Measurements from ENCODE around the gene DYRK2. TPM values are rescaled to one million over a fixed set of nuclear protein-coding genes. Genes with fewer than 3 reads are reported as not detected.

The DYRK2 gene
- total RNA-seq, 4 donors from 2014 or later, result 14.1 to 25.7 (median 15.9) TPM

GRCh38 chr12:67704071-67704470 is 55.5 kb downstream of the DYRK2 start:
- Histone ChIP-seq H3K4me3 (no peak overlapping the region), H3K36me3 (no peaks in the 10 kb centered on the region), H3K9me3 (no peaks in the 10 kb centered on the region), H3K4me1 (peaks cover 20 to 25% of the 10 kb centered on the region in 2 donors), H3K27me3 (no peaks in the 10 kb centered on the region), H3K27ac (no peak overlapping the region)
- TF ChIP-seq CTCF (IDR thresholded peaks at IDR 0.05 in 4 of 5, conservative IDR thresholded peaks at IDR 0.05 in 1 of 5), result no peak
- no peak for TF ChIP-seq POLR2A (IDR thresholded peaks at IDR 0.05)
- DNase-seq, result no peak
- intact Hi-C loops (cut with DNase I; ENCODE audit: low total_unique reads) (no loop called here), in situ Hi-C loops (cut with MboI; ENCODE audit: low sequenced_read_pairs in 4 of 4) (no loop called here)
- ATAC-seq, result no peak

- intact Hi-C loops (cut with DNase I; ENCODE audit: low total_unique reads) (no loop called here), in situ Hi-C loops (cut with MboI; ENCODE audit: low sequenced_read_pairs in 4 of 4) (no loop called here)
- Histone ChIP-seq H3K9me3 (no peaks in the 10 kb centered on the region), H3K27me3 (no peaks in the 10 kb centered on the region), H3K27ac (peak overlapping the region; percentile 13 to 56 (median 28)), H3K36me3 (no peaks in the 10 kb centered on the region), H3K4me1 (peaks cover 20 to 25% of the 10 kb centered on the region in 2 donors), H3K4me3 (no peak overlapping the region)
- ATAC-seq, result peak; percentile 90 to 97
- peak; percentile 59 to 75 for DNase-seq
- no peak for TF ChIP-seq CTCF (IDR thresholded peaks at IDR 0.05 in 4 of 5, conservative IDR thresholded peaks at IDR 0.05 in 1 of 5)
- TF ChIP-seq POLR2A (IDR thresholded peaks at IDR 0.05), result no peak
These were observed 57.1 kb downstream of the DYRK2 start for GRCh38 chr12:67705394-67706370.

GRCh38 chr12:67709367-67709954 is 60.9 kb downstream of the DYRK2 start:
- Histone ChIP-seq H3K4me3 (no peak overlapping the region), H3K27ac (no peak overlapping the region), H3K9me3 (no peaks in the 10 kb centered on the region), H3K4me1 (peaks cover 20% of the 10 kb centered on the region in 2 donors), H3K36me3 (no peaks in the 10 kb centered on the region), H3K27me3 (no peaks in the 10 kb centered on the region)
- TF ChIP-seq POLR2A (IDR thresholded peaks at IDR 0.05) (no peak), CTCF (IDR thresholded peaks at IDR 0.05 in 4 of 5, conservative IDR thresholded peaks at IDR 0.05 in 1 of 5) (no peak)
- intact Hi-C loops (cut with DNase I; ENCODE audit: low total_unique reads) (no loop called here), in situ Hi-C loops (cut with MboI; ENCODE audit: low sequenced_read_pairs in 4 of 4) (no loop called here)
- ATAC-seq, result no peak
- DNase-seq, result no peak

- Histone ChIP-seq H3K4me3 (no peak overlapping the region), H3K27ac (no peak overlapping the region), H3K36me3 (no peaks in the 10 kb centered on the region), H3K27me3 (no peaks in the 10 kb centered on the region), H3K9me3 (no peaks in the 10 kb centered on the region), H3K4me1 (peaks cover 9% of the 10 kb centered on the region in 2 donors)
- intact Hi-C loops (cut with DNase I; ENCODE audit: low total_unique reads) (no loop called here), in situ Hi-C loops (cut with MboI; ENCODE audit: low sequenced_read_pairs in 4 of 4) (no loop called here)
- ATAC-seq, result no peak
- TF ChIP-seq CTCF (IDR thresholded peaks at IDR 0.05 in 4 of 5, conservative IDR thresholded peaks at IDR 0.05 in 1 of 5) (no peak), POLR2A (IDR thresholded peaks at IDR 0.05) (no peak)
- no peak for DNase-seq
These were observed 62.0 kb downstream of the DYRK2 start for GRCh38 chr12:67710582-67710981.

Measured in gastrocnemius medialis (tissue), 4 donors.